ENCODE results near the gene CD244.

DNA sequence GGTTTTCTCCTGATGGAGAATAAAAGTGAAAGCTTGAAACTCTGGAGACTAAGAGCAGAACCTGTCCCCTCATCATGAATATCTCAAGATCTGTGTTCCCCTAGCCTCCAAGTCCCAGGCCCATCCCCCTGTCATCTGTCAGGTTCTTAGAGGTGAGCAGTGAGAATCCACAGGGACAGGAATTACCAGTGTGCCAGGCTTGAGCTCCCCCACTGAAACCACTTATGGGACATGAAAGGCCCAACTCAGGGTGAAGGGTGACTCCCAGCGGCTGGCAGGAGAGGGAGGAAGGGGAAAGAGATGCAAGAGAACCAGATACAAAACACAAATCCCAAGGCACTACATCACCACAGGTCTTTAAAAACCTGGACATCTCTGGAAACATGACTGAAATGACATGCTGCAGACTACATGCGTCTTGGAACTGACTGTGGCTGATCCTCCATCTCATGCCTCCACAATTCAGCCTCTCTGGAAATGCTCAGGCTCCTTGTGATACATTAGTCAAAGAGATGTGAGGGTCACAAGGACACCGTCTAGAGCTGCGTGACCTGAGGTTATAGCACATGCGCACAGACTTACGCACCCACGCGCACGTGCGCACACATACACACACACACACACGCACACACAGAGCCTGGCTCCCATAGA lies 73.5 kb downstream of the CD244 start:
- TF ChIP-seq YY1 (IDR thresholded peaks at IDR 0.05; ENCODE audit: insufficient read depth, insufficient read length) = no peak
- no peak for TF ChIP-seq ZNF274 (IDR thresholded peaks at IDR 0.05; ENCODE audit: low read depth, low read length)

Measured in NT2/D1 (cell line).